ENCODE measurements around the gene TNP1.

GRCh38 chr2:216837740-216838139 lies 22.1 kb downstream of the TNP1 start:
- TF ChIP-seq, protein P1, sequence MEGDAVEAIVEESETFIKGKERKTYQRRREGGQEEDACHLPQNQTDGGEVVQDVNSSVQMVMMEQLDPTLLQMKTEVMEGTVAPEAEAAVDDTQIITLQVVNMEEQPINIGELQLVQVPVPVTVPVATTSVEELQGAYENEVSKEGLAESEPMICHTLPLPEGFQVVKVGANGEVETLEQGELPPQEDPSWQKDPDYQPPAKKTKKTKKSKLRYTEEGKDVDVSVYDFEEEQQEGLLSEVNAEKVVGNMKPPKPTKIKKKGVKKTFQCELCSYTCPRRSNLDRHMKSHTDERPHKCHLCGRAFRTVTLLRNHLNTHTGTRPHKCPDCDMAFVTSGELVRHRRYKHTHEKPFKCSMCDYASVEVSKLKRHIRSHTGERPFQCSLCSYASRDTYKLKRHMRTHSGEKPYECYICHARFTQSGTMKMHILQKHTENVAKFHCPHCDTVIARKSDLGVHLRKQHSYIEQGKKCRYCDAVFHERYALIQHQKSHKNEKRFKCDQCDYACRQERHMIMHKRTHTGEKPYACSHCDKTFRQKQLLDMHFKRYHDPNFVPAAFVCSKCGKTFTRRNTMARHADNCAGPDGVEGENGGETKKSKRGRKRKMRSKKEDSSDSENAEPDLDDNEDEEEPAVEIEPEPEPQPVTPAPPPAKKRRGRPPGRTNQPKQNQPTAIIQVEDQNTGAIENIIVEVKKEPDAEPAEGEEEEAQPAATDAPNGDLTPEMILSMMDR (IDR thresholded peaks at IDR 0.05; ENCODE audit: borderline replicate concordance, extremely low read depth, low read length, poor library complexity, severe bottlenecking), result no peak
- no peak for TF ChIP-seq EZH2 (IDR thresholded peaks at IDR 0.05; ENCODE audit: borderline replicate concordance, low read depth, low read length, severe bottlenecking)
